HCT116 (cell line): Measurements from ENCODE around the gene TXLNB. TPM values are rescaled to one million over a fixed set of nuclear protein-coding genes. Genes with fewer than 3 reads are reported as not detected.
"Not testable (repeated sequence)": the region's sequence is repeated elsewhere in the genome, so short reads cannot be mapped to it uniquely, and the experiment has no call there.

Source experiments
- ATAC-seq: fragments of 200-7000 bp; cut with Tn5 transposase; 2 replicates; pipeline ENCODE4 v1.9.1; 2020; ENCODE audit warnings: mild to moderate bottlenecking, moderate library complexity
- BruUV-seq: library from RNA; stranded (reverse); fragments of 400-500 nt; replicated peaks from 2 replicates; lab custom pipeline; 2021; lab: Mats Ljungman, UMichigan
- CTCF ChIA-PET: fragments of 300-600 bp; sonication (Branson Sonifier 250); formaldehyde crosslinking; loops from one replicate; lab custom pipeline; 2021; ENCODE audit warnings: antibody characterized with exemption; lab: Charles Lee
- POLR2A ChIA-PET: fragments of 300-600, 350-600 bp; sonication (Branson Sonifier 250); formaldehyde crosslinking; loops from one replicate; lab custom pipeline; 2021; ENCODE audit warnings: antibody characterized with exemption; lab: Charles Lee
- RAD21 ChIA-PET, 2 experiments: fragments of 300-600 bp; sonication (Branson Sonifier 250); formaldehyde crosslinking; loops; one replicate each; lab custom pipeline; 2023; ENCODE audit warnings: low total read pairs in 2 of 2; ENCODE audit not compliant: uncharacterized antibody in 2 of 2, unreplicated experiment in 2 of 2, low non-redundant PET in 1 of 2; lab: Charles Lee
- DNase-seq: peaks from one replicate; pipeline ENCODE4 v3.0.0-alpha.2; 2010; ENCODE audit warnings: low read depth, low spot score
- H2AFZ ChIP-seq: fragments of 200-600 bp; shearing (Covaris generic), sonication (generic); 2 replicates; pipeline ENCODE4 v1.6.1; 2017; ENCODE audit warnings: low read depth, mixed run types, mixed read lengths, antibody characterized with exemption, low read length; ENCODE audit not compliant: poor library complexity, severe bottlenecking
- H3K27ac ChIP-seq: 2 replicates; pipeline ENCODE4 v1.5.1; 2012; ENCODE audit warnings: low read depth, low read length
- H3K27me3 ChIP-seq: fragments of 200-600 bp; sonication (generic); 2 replicates; pipeline ENCODE4 v1.6.1; 2016; ENCODE audit warnings: mixed run types, low read length, mixed read lengths; ENCODE audit not compliant: insufficient read depth
- H3K36me3 ChIP-seq, 2 experiments: fragments of 200-500 bp in 1 of 2; fragments of 200-600 bp in 1 of 2; sonication (Bioruptor generic) in 1 of 2; sonication (generic) in 1 of 2; 2 replicates each; pipeline versions ENCODE4 v1.5.1 to v1.6.1; 2014 to 2016; ENCODE audit warnings: low read length in 2 of 2, inconsistent platforms in 1 of 2, mixed read lengths in 1 of 2, mixed run types in 1 of 2; ENCODE audit not compliant: insufficient read depth in 2 of 2, control insufficient read depth in 1 of 2
- H3K4me1 ChIP-seq, 2 experiments: fragments of 200-600 bp in 1 of 2; sonication (generic) in 1 of 2; 2 replicates each; pipeline versions ENCODE4 v1.5.1 to v1.6.1; 2012 to 2017; ENCODE audit warnings: low read length in 2 of 2, inconsistent platforms in 1 of 2, mild to moderate bottlenecking in 1 of 2, mixed read lengths in 1 of 2, mixed run types in 1 of 2, moderate library complexity in 1 of 2; ENCODE audit not compliant: insufficient read depth in 2 of 2, control insufficient read depth in 1 of 2
- H3K4me2 ChIP-seq: fragments of 200-600 bp; sonication (generic); 2 replicates; pipeline ENCODE4 v1.6.1; 2017; ENCODE audit warnings: mixed run types, low read length, mixed read lengths
- H3K4me3 ChIP-seq, 2 experiments: fragments of 200-600 bp in 1 of 2; sonication (generic) in 1 of 2; replicated peaks in 1 of 2; 2 replicates each; pipeline ENCODE4 v1.5.1; 2011 to 2016; ENCODE audit warnings: low read length in 2 of 2, control low read depth in 1 of 2, low read depth in 1 of 2, mild to moderate bottlenecking in 1 of 2, mixed read lengths in 1 of 2, mixed run types in 1 of 2
- H3K79me2 ChIP-seq: fragments of 200-600 bp; sonication (generic); 2 replicates; pipeline ENCODE4 v1.6.1; 2017; ENCODE audit warnings: mild to moderate bottlenecking, mixed run types, low read length, moderate library complexity, mixed read lengths; ENCODE audit not compliant: insufficient read depth
- H3K9ac ChIP-seq: fragments of 200-600 bp; sonication (generic); 2 replicates; pipeline ENCODE4 v1.6.1; 2016; ENCODE audit warnings: low read length, mixed read lengths
- H3K9me2 ChIP-seq: fragments of 200-600 bp; sonication (generic), shearing (Covaris generic); 2 replicates; pipeline ENCODE4 v1.6.1; 2017; ENCODE audit warnings: mixed run types, mild to moderate bottlenecking, moderate library complexity; ENCODE audit not compliant: insufficient read depth
- H3K9me3 ChIP-seq, 2 experiments: fragments of 200-500 bp in 1 of 2; fragments of 200-600 bp in 1 of 2; sonication (Bioruptor generic) in 1 of 2; sonication (generic) in 1 of 2; 2 replicates each; pipeline ENCODE4 v1.6.1; 2014 to 2017; ENCODE audit warnings: low read length in 2 of 2, mixed read lengths in 2 of 2, inconsistent platforms in 1 of 2, low read depth in 1 of 2, mild to moderate bottlenecking in 1 of 2, mixed run types in 1 of 2, moderate library complexity in 1 of 2; ENCODE audit not compliant: control insufficient read depth in 1 of 2, insufficient read depth in 1 of 2
- H4K20me1 ChIP-seq: fragments of 200-600 bp; sonication (generic), shearing (Covaris generic); 2 replicates; pipeline ENCODE4 v1.6.1; 2017; ENCODE audit warnings: mixed run types, mild to moderate bottlenecking, moderate library complexity; ENCODE audit not compliant: insufficient read depth
- SP1 ChIP-seq: IDR thresholded peaks from 2 replicates; pipeline ENCODE4 v1.6.1; 2012; ENCODE audit warnings: low read depth
- TCF7L2 ChIP-seq: IDR thresholded peaks from 2 replicates; pipeline ENCODE4 v1.7.0; 2011; ENCODE audit warnings: borderline replicate concordance, inconsistent platforms; ENCODE audit not compliant: insufficient read depth, insufficient read length; ENCODE audit errors: extremely low read depth
- intact Hi-C: fragments of 100-400 bp; cut with micrococcal nuclease; formaldehyde crosslinking; loops from 2 replicates; pipeline ENCODE4 v1.10.0; 2022
- total RNA-seq: library from RNA; stranded (reverse); gene quantifications from one replicate; pipeline ENCODE4 v1.2.1, GENCODE V29; 2021; ENCODE audit not compliant: unreplicated experiment
- TF ChIP-seq, protein P1 (sequence below), 3 experiments: fragments of 200-600 bp in 1 of 3; sonication (generic) in 1 of 3; IDR thresholded peaks in 2 of 3; conservative IDR thresholded peaks in 1 of 3; 2 replicates each; pipeline ENCODE4 v1.5.1; 2012 to 2017; ENCODE audit warnings: low read depth in 2 of 3, low read length in 2 of 3, antibody characterized with exemption in 1 of 3, borderline replicate concordance in 1 of 3, control low read depth in 1 of 3, mild to moderate bottlenecking in 1 of 3, mixed read lengths in 1 of 3, mixed run types in 1 of 3, moderate library complexity in 1 of 3; ENCODE audit not compliant: insufficient read depth in 1 of 3

TXLNB gene
- total RNA-seq, 1 experiment from 2014 or later, result 0.05 TPM

DNA sequence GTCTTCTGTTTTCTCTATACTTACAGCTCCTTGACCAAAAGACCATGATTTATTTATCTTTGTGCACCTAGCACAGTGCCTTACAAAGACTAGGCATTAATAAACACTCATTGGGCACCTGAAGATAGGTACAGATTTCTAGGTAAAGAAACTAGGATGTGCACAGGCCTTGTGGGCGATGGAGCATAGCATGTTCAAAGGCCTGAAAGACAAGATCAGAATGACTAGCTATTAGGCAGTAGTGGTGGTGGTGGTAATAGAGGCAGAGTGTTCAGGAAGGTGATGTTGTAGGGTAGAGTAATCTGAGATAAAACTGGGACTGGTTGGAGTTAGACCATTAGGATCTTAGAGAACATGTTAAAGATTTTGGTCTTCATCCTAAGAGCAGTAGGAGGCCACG lies 3.9 kb downstream of the TXLNB start:
- no TSS peak for BruUV-seq
- RAD21 ChIA-PET, result no interaction called here

DNA sequence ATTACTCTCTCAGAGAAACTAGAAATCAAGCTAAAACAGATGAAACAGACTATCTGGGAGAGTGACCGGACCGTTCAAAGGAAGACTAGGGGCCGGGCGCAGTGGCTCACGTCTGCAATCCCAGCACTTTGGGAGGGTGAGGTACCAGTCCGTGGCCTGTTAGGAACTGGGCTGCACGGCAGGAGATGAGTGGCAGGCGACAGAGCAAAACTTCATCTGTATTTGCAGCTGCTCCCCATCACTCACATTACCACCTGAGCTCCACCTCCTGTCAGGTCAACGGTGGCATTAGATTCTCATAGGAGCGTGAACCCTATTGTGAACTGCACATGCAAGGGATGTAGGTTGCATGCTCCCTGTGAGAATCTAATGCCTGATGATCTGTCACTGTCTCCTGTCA lies 5.4 kb downstream of the TXLNB start:
- BruUV-seq, H3K9me3 ChIP-seq, H3K27me3 ChIP-seq, intact Hi-C loops, RAD21 ChIA-PET, ATAC-seq, H3K4me3 ChIP-seq, H3K36me3 ChIP-seq, H2AFZ ChIP-seq, H4K20me1 ChIP-seq, H3K79me2 ChIP-seq, H3K9me2 ChIP-seq, H3K4me1 ChIP-seq, POLR2A ChIA-PET, DNase-seq, H3K4me2 ChIP-seq, H3K27ac ChIP-seq, CTCF ChIA-PET, H3K9ac ChIP-seq: not testable (repeated sequence)

More for the DNA sequence above, 3.9 kb downstream of the TXLNB start:
- Histone ChIP-seq H3K9me2 (no peaks in the 10 kb centered on the region), H4K20me1 (no peaks in the 10 kb centered on the region), H3K9me3 (no peaks in the 10 kb centered on the region), H3K36me3 (no peaks in the 10 kb centered on the region), H3K4me2 (no peak overlapping the region), H2AFZ (no peak overlapping the region), H3K9ac (no peak overlapping the region), H3K4me3 (no peak overlapping the region), H3K27ac (no peak overlapping the region), H3K27me3 (no peaks in the 10 kb centered on the region), H3K79me2 (no peaks in the 10 kb centered on the region), H3K4me1 (peaks cover 5 to 12% of the 10 kb centered on the region in 2 experiments; a peak in 3 of 4 replicates)
- TF ChIP-seq TCF7L2 (no peak), SP1 (no peak)
- TF ChIP-seq, protein P1, sequence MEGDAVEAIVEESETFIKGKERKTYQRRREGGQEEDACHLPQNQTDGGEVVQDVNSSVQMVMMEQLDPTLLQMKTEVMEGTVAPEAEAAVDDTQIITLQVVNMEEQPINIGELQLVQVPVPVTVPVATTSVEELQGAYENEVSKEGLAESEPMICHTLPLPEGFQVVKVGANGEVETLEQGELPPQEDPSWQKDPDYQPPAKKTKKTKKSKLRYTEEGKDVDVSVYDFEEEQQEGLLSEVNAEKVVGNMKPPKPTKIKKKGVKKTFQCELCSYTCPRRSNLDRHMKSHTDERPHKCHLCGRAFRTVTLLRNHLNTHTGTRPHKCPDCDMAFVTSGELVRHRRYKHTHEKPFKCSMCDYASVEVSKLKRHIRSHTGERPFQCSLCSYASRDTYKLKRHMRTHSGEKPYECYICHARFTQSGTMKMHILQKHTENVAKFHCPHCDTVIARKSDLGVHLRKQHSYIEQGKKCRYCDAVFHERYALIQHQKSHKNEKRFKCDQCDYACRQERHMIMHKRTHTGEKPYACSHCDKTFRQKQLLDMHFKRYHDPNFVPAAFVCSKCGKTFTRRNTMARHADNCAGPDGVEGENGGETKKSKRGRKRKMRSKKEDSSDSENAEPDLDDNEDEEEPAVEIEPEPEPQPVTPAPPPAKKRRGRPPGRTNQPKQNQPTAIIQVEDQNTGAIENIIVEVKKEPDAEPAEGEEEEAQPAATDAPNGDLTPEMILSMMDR (IDR thresholded peaks at IDR 0.05 in 2 of 3, conservative IDR thresholded peaks at IDR 0.05 in 1 of 3; ENCODE audit: borderline replicate concordance in 1 of 3, insufficient read depth in 1 of 3, low read depth in 2 of 3, low read length in 2 of 3), result no peak
- ChIA-PET CTCF (no interaction called here), POLR2A (no interaction called here)
- DNase-seq, result no peak
- no peak for ATAC-seq
- intact Hi-C loops, result no loop called here
